Gastroesophageal sphincter (tissue), 4 donors: ENCODE results near the gene CADM2. TPM values are rescaled to one million over a fixed set of nuclear protein-coding genes. Genes with fewer than 3 reads are reported as not detected.

Experiments
- ATAC-seq: fragments of 150-250 bp; one replicate; pipeline ENCODE4 v1.9.1; 2016; ENCODE audit warnings: mild to moderate bottlenecking, moderate library complexity
- H3K27ac ChIP-seq, 4 donors: fragments of 200-600 bp; sonication (generic) in 3 of 4; 1 replicate in 3 of 4; 2 replicates in 1 of 4; pipeline ENCODE4 v1.5.1; 2016 to 2019
- H3K27me3 ChIP-seq: fragments of 200-600 bp; sonication (generic); one replicate; pipeline ENCODE4 v1.5.1; 2019
- H3K36me3 ChIP-seq, 2 donors: fragments of 200-600 bp; sonication (generic); one replicate each; pipeline ENCODE4 v1.5.1; 2019; ENCODE audit warnings: control low read depth in 1 of 2
- H3K4me1 ChIP-seq, 3 donors: fragments of 200-600 bp; sonication (generic); 1 replicate in 2 of 3; 2 replicates in 1 of 3; pipeline ENCODE4 v1.5.1; 2016 to 2019; ENCODE audit warnings: control low read depth in 2 of 3
- H3K4me3 ChIP-seq, 2 donors: fragments of 200-600 bp; sonication (generic); one replicate each; pipeline ENCODE4 v1.5.1; 2019; ENCODE audit warnings: mild to moderate bottlenecking in 1 of 2, moderate library complexity in 1 of 2
- H3K9me3 ChIP-seq, 3 donors: fragments of 200-600 bp; sonication (generic); one replicate each; pipeline ENCODE4 v1.5.1; 2017 to 2019; ENCODE audit warnings: control low read depth in 2 of 3
- CTCF ChIP-seq, 4 experiments: fragments of 200-600 bp in 2 of 4; fragments of 450-650 bp in 2 of 4; sonication (generic) in 1 of 4; IDR thresholded peaks; one replicate each; pipeline ENCODE4 v1.5.1; 2017 to 2019; ENCODE audit warnings: antibody characterized with exemption in 4 of 4, mild to moderate bottlenecking in 2 of 4, moderate library complexity in 2 of 4
- EP300 ChIP-seq: sonication (generic); formaldehyde crosslinking; IDR thresholded peaks from one replicate; pipeline ENCODE4 v1.6.1; 2017; ENCODE audit warnings: antibody characterized with exemption, mild to moderate bottlenecking
- POLR2A ChIP-seq, 2 donors: fragments of 450-650 bp; IDR thresholded peaks; one replicate each; pipeline ENCODE4 v1.6.1; 2017; ENCODE audit warnings: antibody characterized with exemption in 2 of 2, mild to moderate bottlenecking in 2 of 2, moderate library complexity in 1 of 2
- POLR2AphosphoS5 ChIP-seq: sonication (generic); formaldehyde crosslinking; IDR thresholded peaks from one replicate; pipeline ENCODE4 v1.6.1; 2017; ENCODE audit warnings: antibody characterized with exemption
- WGBS, 2 donors: methylation state at CpG; one replicate each; pipeline ENCODE4 v1.1.5; 2018; ENCODE audit warnings: low coverage in 1 of 2; 5-methylcytosine and 5-hydroxymethylcytosine counted together
- total RNA-seq, 4 donors: library from RNA; depleted of rRNA; stranded (reverse); fragments of >200 nt; gene quantifications; one replicate each; pipeline ENCODE4 v1.1.0, GENCODE V29; 2016

The CADM2 gene
- total RNA-seq, 4 donors from 2014 or later = 8.2 to 10.1 (median 9.4) TPM

GRCh38 chr3:85709346-85709892, 750.6 kb downstream of the CADM2 start:
- WGBS, 2 donors = 71 to 80% methylated on average over 1 to 2 of the region's 2 CpGs
- no peak for ATAC-seq
- TF ChIP-seq POLR2A (IDR thresholded peaks at IDR 0.05) = no peak
- TF ChIP-seq EP300 = no peak
- TF ChIP-seq CTCF (IDR thresholded peaks at IDR 0.05) = no peak
- TF ChIP-seq POLR2AphosphoS5 = no peak
- Histone ChIP-seq H3K4me1 (no peaks in the 10 kb centered on the region), H3K27me3 (no peaks in the 10 kb centered on the region), H3K27ac (no peak overlapping the region), H3K9me3 (no peaks in the 10 kb centered on the region), H3K4me3 (no peak overlapping the region), H3K36me3 (no peaks in the 10 kb centered on the region)

DNA sequence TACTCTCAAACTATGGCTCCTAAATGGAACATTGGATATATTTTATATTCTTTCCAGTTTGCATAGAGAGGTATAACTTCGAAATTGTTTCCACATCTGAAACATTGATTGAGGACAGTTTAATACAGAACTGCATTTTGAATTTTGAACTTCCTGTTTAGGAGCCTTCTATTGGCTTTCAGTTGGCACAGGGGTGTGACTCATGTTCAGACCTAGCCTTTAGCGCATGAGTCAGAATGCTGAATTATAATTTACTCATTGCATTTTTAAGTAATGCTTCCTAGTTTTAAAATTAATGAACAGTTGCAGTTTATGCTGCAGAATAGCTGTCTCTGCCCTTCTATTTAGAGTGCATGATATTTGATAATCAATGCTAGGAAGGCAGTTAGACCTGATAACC, 751.7 kb downstream of the CADM2 start:
- no peaks in the 10 kb centered on the region for H3K27me3 ChIP-seq
- no peak overlapping the region for H3K27ac ChIP-seq
- H3K4me3 ChIP-seq = no peak overlapping the region
- no peaks in the 10 kb centered on the region for H3K36me3 ChIP-seq
- WGBS, 2 donors = 76 to 88% methylated on average over 2 of the region's 2 CpGs
- ATAC-seq = no peak
- no peaks in the 10 kb centered on the region for H3K9me3 ChIP-seq
- TF ChIP-seq EP300 (no peak), POLR2AphosphoS5 (no peak), POLR2A (IDR thresholded peaks at IDR 0.05) (no peak), CTCF (IDR thresholded peaks at IDR 0.05) (no peak)
- no peaks in the 10 kb centered on the region for H3K4me1 ChIP-seq

- WGBS, 2 donors = 70 to 100% methylated on average over 1 to 2 of the region's 10 CpGs
- ATAC-seq = no peak
- no peak overlapping the region for H3K4me3 ChIP-seq
- no peak overlapping the region for H3K27ac ChIP-seq
- no peak for TF ChIP-seq CTCF (IDR thresholded peaks at IDR 0.05)
- TF ChIP-seq POLR2A (IDR thresholded peaks at IDR 0.05) = no peak
- TF ChIP-seq EP300 = no peak
- no peak for TF ChIP-seq POLR2AphosphoS5
- H3K36me3 ChIP-seq = no peaks in the 10 kb centered on the region
- H3K4me1 ChIP-seq = no peaks in the 10 kb centered on the region
- H3K9me3 ChIP-seq = no peaks in the 10 kb centered on the region
- no peaks in the 10 kb centered on the region for H3K27me3 ChIP-seq
Measured at GRCh38 chr3:85721409-85722145, 762.8 kb downstream of the CADM2 start.

- TF ChIP-seq CTCF (IDR thresholded peaks at IDR 0.05) = no peak
- TF ChIP-seq EP300 = no peak
- no peak for TF ChIP-seq POLR2A (IDR thresholded peaks at IDR 0.05)
- TF ChIP-seq POLR2AphosphoS5 = no peak
- Histone ChIP-seq H3K27me3 (no peaks in the 10 kb centered on the region), H3K9me3 (no peaks in the 10 kb centered on the region), H3K4me3 (no peak overlapping the region), H3K27ac (no peak overlapping the region), H3K36me3 (no peaks in the 10 kb centered on the region), H3K4me1 (no peaks in the 10 kb centered on the region)
- no peak for ATAC-seq
Measured at GRCh38 chr3:85725809-85726208, 767.0 kb downstream of the CADM2 start.

GRCh38 chr3:85726241-85726640, 767.5 kb downstream of the CADM2 start:
- no peaks in the 10 kb centered on the region for H3K9me3 ChIP-seq
- H3K36me3 ChIP-seq = no peaks in the 10 kb centered on the region
- WGBS, 2 donors = 78 to 86% methylated on average over 2 of the region's 2 CpGs
- ATAC-seq = no peak
- TF ChIP-seq POLR2A (IDR thresholded peaks at IDR 0.05) = no peak
- TF ChIP-seq CTCF (IDR thresholded peaks at IDR 0.05) = no peak
- TF ChIP-seq POLR2AphosphoS5 = no peak
- no peak for TF ChIP-seq EP300
- H3K4me3 ChIP-seq = no peak overlapping the region
- no peaks in the 10 kb centered on the region for H3K4me1 ChIP-seq
- H3K27me3 ChIP-seq = no peaks in the 10 kb centered on the region
- H3K27ac ChIP-seq = no peak overlapping the region
